ENCODE measurements around the gene SIN3A. TPM values are rescaled to one million over a fixed set of nuclear protein-coding genes. Genes with fewer than 3 reads are reported as not detected.

SIN3A gene
- total and polyA plus RNA-seq, 8 donors = 6.8 to 33.4 (median 21.6) TPM

GRCh38 chr15:75356006-75356405 lies 95.5 kb downstream of the SIN3A start:
- H3K9me3 ChIP-seq = no peaks in the 10 kb centered on the region
- intact Hi-C loops (cut with DNase I) = no loop called here
- H3K4me3 ChIP-seq = no peak overlapping the region
- DNase-seq = no peak
- ATAC-seq = no peak
- H3K4me1 ChIP-seq = no peaks in the 10 kb centered on the region
- no peak overlapping the region for H3K27ac ChIP-seq
- peaks cover 0 to 24% (median 8%) of the 10 kb centered on the region in 3 donors for H3K36me3 ChIP-seq
- no peak for FAIRE-seq
- TF ChIP-seq CTCF (IDR thresholded peaks at IDR 0.05) = no peak
- no peaks in the 10 kb centered on the region for H3K27me3 ChIP-seq
- WGBS, 2 donors = 89 to 94% methylated on average over 28 of the region's 28 CpGs

GRCh38 chr15:75355369-75355768 lies 96.1 kb downstream of the SIN3A start:
- TF ChIP-seq CTCF (IDR thresholded peaks at IDR 0.05) = no peak
- FAIRE-seq (no peak), ATAC-seq (no peak), DNase-seq (no peak)
- Histone ChIP-seq H3K36me3 (peaks cover 0 to 19% (median 8%) of the 10 kb centered on the region in 3 donors), H3K4me1 (no peaks in the 10 kb centered on the region), H3K27me3 (no peaks in the 10 kb centered on the region), H3K4me3 (no peak overlapping the region), H3K27ac (no peak overlapping the region), H3K9me3 (no peaks in the 10 kb centered on the region)
- WGBS, 2 donors = 92 to 98% methylated on average over 4 of the region's 4 CpGs
- intact Hi-C loops (cut with DNase I) = no loop called here

GRCh38 chr15:75354454-75354853 lies 97.0 kb downstream of the SIN3A start:
- WGBS, 2 donors = 83 to 89% methylated on average over 7 of the region's 7 CpGs
- Histone ChIP-seq H3K4me3 (no peak overlapping the region), H3K4me1 (no peaks in the 10 kb centered on the region), H3K36me3 (peaks cover 0 to 16% (median 8%) of the 10 kb centered on the region in 3 donors), H3K27me3 (no peaks in the 10 kb centered on the region), H3K27ac (no peak overlapping the region), H3K9me3 (no peaks in the 10 kb centered on the region)
- FAIRE-seq (no peak), ATAC-seq (no peak), DNase-seq (peak in 1 of 6 donors; percentile 46)
- TF ChIP-seq CTCF (IDR thresholded peaks at IDR 0.05) = no peak
- intact Hi-C loops (cut with DNase I) = no loop called here

GRCh38 chr15:75353604-75354003 lies 97.9 kb downstream of the SIN3A start:
- intact Hi-C loops (cut with DNase I) = no loop called here
- Histone ChIP-seq H3K9me3 (no peaks in the 10 kb centered on the region), H3K4me3 (no peak overlapping the region), H3K27me3 (no peaks in the 10 kb centered on the region), H3K27ac (no peak overlapping the region), H3K36me3 (peaks cover 0 to 13% (median 8%) of the 10 kb centered on the region in 3 donors), H3K4me1 (peaks cover 0 to 7% (median 0%) of the 10 kb centered on the region in 3 donors)
- no peak for TF ChIP-seq CTCF (IDR thresholded peaks at IDR 0.05)
- no peak for DNase-seq
- WGBS, 2 donors = 89 to 90% methylated on average over 7 of the region's 7 CpGs
- no peak for FAIRE-seq
- ATAC-seq = no peak

- H3K9me3 ChIP-seq = no peaks in the 10 kb centered on the region
- ATAC-seq (no peak), FAIRE-seq (no peak), DNase-seq (no peak)
- H3K27me3 ChIP-seq = no peaks in the 10 kb centered on the region
- no peak for TF ChIP-seq CTCF (IDR thresholded peaks at IDR 0.05)
- WGBS, 2 donors = 89 to 90% methylated on average over 16 of the region's 16 CpGs
- H3K27ac ChIP-seq = no peak overlapping the region
- no peak overlapping the region for H3K4me3 ChIP-seq
- intact Hi-C loops (cut with DNase I) = no loop called here
- H3K36me3 ChIP-seq = peaks cover 0 to 13% (median 8%) of the 10 kb centered on the region in 3 donors
- H3K4me1 ChIP-seq = peaks cover 0 to 7% (median 0%) of the 10 kb centered on the region in 3 donors
These were observed 99.1 kb downstream of the SIN3A start for GRCh38 chr15:75352186-75353080.
